Left renal cortex interstitium (tissue), 4 donors: Measurements from ENCODE around the gene CLDN18. TPM values are rescaled to one million over a fixed set of nuclear protein-coding genes. Genes with fewer than 3 reads are reported as not detected.
A peak's percentile ranks its signal among the peaks of the same experiment; 100 is the strongest.

Experiments used
- DNase-seq, 4 donors: peaks; one replicate each; pipeline ENCODE4 v3.0.0-alpha.2; 2013; ENCODE audit warnings: low read depth in 4 of 4, low spot score in 2 of 4, missing footprints in 1 of 4
- polyA plus RNA-seq, 4 donors: library from polyadenylated mRNA; unstranded; fragments of 120-200 nt; gene quantifications; one replicate each; pipeline ENCODE4 v1.2.1, GENCODE V29; 2013; ENCODE audit not compliant: insufficient read length in 4 of 4

CLDN18 gene
- polyA plus RNA-seq, 4 donors, result 0.65 to 3.7 (median 1.9) TPM

DNA sequence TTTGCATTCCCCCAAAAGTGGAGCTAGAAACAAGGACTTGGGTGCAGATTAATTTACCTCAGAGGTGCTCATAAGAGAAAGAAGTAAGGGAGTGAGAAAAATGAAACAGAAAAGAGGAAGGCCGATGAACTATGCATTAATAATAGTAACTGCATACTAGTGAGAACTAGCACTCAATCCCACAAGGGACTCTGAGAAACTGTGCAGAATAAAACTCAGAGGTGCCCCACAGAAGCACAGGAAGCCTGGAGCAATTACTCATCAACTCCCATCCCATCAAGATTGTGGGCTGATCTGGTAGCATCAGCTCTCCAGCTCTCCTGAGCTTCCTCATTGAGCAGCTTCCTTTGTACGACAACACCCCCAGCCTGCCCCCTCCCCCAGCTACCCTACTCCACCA is 50.8 kb downstream of the CLDN18 start:
- DNase-seq, result no peak

DNA sequence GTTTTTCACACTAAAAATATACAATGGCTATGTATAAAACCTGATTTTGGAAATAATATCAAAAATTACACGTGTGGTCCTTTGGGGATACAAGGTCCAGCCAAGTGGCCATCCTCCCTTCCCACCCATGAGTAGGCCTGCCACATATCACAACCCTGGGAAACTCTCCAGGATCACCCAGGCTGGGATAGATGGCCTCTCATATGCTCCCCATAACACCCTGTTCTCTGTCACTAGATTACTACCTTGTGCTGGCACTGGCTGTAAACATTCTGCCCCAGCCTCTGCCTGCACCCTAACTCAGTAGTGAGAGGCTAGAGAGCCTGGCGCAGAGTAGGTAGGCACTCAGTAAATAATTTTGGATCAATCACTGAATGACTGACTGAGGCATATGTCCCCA is 52.1 kb downstream of the CLDN18 start:
- no peak for DNase-seq

DNA sequence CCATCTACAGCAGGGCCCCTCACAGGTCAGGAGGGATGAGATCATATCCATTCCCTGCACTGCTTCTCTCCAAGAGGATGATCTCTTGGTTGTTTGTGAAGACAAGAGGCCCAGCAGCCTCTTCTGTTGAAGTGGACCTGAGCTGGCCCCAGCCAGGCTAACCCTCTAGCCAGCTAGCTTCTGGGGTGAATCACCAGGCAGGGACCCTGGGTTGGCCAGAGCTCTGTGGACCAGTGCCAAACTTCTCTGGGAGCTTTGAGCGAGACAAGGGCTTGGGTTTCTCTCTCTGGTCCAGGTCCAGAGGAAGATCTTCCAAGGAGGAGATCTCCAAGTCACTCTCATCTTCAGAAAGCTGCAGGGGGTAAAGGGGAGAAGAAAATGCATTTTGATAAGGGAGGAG is 52.7 kb downstream of the CLDN18 start:
- no peak for DNase-seq

DNA sequence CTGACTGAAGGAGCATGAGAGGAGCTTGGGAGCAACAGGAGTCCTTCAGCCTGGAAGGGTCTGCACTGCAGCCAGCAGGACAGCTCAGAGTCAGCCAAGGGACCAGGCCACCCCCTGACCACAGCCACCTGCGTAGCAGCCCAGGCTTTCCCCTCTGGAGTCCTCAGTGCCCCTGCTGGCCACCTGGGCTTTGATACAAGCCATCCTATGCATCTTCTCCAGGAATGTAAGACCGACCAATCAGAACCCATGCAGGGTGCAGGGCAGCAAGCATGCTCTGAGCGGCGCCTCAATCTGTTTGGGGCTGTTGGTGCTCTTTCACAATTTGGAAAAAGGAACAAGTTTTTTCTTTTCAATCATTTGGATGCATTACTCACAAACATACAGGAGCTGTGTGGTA is 53.5 kb downstream of the CLDN18 start:
- DNase-seq, result no peak

DNA sequence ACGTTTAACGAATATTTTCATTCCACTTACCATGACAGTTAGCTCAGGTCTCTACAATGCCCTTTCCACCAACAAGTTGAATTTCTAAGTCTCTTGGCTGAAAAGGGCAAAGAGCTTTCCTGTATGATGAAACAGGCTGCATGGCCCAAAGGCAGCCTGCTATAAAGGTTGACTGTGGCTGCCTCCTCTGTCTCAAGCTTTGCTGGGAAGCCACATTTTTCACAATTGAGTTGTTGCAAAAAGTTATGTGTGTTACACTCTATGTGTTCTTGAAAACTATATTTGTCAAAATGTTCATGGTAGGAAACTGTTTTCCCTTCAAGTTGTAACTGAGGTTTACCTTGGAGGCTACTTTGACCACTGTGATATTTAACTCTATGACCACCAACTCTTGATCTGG is 56.0 kb downstream of the CLDN18 start:
- DNase-seq, result no peak

DNA sequence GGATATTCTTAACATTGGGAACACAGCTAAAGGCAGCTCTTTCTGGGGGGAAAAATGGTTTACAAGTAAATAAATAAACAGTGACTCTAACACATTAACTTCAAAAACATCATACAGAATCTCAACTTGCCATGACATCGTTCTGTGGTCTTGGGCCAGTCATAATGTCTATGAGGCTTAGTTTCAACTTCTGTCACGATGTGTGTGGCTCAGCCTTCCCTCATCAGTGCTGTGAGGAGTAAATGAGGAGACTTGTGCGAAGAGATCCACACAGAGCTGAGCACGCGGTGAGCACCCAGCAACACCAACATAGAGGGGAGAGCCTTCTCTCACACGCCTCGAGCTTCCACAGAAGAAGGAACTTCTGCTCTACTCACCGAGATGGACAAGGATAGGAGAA is 56.4 kb downstream of the CLDN18 start:
- DNase-seq, result no peak

DNA sequence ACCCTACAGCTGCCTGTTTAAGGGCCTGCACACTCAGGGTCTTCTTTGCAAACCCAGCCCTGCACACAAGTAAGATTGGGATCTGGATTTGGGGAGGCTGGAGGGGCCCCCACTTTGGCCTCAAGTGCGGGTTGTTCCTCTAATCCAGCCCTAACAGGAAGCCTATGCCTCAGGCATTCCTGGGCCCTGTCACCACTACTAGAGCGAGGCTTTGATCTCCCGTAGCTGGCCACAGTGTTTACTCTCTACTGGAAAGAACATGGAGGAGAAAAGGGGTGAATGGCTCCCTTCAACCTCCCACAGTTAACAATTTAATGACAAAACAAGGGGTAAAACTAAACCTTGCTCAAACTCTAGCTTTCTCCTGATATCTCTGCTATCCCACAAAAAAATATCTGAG is 57.0 kb downstream of the CLDN18 start:
- DNase-seq, result no peak

DNA sequence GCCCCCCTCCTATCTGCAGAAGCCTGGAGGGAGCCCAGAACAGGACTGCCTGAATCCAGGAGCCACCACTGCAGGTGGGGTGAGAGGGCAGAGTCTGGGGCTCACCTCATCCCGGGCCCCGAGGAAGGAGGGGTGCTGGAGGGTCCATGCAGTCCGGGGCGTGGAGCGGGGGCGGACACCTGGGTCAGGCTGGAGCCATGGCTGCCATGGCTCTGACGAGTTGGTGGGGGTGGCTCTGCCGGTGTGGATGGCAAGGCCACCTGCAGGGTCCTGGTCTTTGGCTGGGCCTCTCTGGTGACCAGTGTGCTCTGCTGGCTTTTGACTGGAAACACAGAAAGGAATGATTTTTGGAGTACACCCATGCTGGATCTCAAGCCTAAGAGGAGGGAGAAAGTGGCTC is 58.1 kb downstream of the CLDN18 start:
- no peak for DNase-seq

DNA sequence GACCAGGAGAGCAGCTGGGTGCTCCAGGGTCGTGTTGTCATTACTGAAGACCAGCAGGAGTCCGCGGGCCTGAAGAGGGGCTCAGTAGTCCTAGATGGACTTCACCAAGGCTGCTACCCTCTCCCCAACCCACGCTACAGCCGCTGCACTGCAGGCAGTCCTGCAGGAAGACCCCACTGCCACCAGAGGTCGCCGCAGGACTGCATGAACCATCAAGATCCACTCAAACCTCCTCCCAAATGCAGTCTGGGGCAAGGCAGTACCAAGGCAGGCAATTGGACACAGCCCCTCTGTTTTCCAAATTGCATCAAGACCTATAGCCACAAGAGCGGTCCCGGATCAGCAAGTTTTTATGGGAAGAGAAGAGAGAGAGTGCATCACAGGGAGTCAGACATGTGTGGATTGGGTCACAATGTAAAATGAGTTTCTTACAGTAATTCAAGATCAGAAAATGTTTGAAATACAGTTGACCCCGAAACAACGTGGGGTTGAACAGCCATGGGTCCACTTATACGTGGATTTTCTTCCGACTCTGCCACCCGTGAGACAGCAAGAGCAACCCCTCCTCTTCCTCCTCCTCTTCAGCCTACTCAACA is 58.7 kb downstream of the CLDN18 start:
- DNase-seq, result peak; percentile 19 to 68 (median 38)

DNA sequence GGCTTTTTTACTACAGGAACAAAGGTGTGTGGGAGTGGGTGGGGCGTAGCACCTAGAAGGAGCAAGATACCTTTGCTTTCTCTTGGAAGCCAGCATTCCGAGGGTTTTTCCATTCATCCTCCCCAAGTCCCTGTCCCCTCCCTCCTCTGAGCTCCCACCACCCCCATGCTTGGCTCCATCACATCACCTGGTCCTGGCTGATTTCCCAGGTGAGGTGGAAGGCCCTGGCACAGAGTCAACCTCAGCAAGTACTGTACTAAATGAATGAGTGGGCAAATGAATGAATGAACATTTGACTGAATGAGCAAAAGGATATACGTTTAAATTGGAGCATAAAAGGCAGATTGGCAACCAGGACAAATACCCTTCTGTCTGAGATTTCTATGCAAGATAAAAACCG is 60.0 kb downstream of the CLDN18 start:
- DNase-seq, result no peak

DNA sequence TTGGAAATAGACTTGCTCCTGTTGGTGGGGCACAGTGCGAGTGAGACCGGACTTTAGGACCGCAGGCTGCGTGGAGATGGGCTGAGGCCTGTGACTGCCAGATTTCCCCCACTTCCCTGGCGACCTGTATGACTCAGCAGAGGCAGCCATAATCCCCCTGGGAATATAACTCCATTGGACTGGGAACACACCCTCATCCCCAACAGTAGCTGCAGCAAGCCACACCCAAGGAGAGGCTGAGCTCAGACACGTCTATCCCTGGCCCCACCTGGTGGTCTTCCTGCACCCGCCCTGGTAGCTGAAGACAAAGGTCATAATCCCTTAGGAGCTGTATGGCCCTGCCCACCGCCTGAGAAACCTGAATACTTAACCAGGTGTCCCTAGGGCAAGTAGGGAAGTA is 62.8 kb downstream of the CLDN18 start:
- no peak for DNase-seq

DNA sequence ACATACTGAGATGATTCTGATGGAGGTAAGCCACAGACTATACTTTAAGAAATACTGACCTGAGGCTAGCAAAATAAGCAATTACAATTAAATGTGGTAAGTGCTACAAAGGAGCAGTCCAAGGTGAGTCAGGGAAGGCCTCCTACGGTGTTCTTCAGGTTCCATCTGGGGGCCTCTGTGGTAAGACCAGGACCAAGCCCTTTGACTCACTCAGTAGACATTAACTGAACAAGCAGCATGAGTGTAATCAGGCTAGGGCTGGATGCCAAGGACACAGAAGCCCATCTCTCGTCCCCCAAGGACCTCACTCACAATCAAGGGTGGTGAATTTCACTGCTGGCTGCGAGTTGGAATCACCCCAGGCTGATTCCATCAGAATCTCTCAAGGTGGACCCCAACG is 68.1 kb downstream of the CLDN18 start:
- DNase-seq, result no peak

DNA sequence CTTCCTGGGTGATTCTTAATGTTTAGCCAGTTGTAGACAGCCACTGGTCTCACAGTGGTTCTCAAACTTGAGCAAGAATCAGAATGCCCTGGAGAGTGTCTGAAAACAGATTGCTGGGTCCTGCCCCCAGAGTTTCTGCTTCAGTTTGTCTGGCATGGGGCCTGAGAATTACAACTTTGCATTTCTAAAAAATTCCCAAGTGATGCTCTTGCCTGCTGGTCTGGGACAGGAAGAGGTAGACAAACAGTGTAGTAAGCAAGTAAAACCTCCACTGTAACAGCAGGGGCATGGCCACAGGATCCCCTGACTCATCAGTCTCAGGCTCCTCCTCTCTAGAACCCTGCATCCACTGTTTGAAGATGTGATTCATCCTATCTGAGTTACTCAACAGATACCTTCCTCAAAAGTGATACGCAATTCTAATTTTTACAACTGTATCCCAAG is 69.0 kb downstream of the CLDN18 start:
- DNase-seq, result no peak

DNA sequence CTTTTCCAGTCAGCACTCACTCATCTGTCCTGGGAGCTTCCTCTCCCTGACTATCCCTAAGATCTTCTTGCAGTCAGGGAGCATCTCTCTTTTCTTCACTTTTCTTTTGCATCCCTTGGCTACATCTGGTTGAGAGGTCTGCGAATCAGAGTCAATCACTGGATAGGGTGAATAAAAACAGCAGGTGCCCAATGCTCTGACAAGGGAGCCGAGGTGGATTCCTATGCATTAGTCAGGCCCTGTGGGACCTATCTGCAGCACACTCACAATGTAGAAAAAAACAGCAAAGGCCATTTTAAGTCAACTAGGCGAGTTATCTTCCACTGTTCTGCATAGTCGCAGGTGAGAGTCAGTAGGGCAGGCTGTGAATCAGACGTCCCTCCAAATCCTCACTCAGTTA is 69.9 kb downstream of the CLDN18 start:
- DNase-seq, result no peak

DNA sequence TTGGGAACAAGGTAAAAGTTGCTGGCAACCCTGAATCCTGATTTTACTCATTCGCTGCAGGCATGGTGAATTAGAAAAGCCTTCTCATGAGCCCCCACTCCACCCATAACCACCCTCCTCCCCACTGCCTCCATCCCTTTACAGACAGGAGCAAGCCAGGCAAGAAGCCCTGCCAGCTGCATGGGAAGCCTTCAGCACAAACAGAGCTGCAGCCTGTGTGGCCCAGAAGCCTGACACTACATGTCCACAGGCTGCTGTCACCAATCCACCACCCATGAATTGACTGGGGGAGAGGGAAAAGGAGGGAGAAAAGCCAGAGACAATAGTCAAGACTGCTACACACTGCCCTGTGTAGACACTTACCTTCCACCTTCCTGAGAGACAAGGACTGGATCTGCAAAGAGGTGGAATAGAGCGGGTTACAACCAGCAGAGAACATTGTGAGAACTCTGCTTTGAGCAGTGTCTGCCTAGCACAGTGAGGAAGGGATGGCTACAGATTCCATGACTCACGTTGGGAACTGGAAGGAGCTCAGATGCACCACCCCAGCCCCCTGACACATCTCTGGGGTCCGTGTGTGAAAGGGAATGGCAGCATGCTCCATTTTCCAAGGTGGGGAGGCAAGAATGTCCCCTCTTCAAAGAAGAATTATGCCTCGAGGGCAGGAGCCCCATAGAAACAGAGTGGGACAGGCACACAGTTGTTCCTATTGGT is 71.6 kb downstream of the CLDN18 start:
- DNase-seq, result no peak

DNA sequence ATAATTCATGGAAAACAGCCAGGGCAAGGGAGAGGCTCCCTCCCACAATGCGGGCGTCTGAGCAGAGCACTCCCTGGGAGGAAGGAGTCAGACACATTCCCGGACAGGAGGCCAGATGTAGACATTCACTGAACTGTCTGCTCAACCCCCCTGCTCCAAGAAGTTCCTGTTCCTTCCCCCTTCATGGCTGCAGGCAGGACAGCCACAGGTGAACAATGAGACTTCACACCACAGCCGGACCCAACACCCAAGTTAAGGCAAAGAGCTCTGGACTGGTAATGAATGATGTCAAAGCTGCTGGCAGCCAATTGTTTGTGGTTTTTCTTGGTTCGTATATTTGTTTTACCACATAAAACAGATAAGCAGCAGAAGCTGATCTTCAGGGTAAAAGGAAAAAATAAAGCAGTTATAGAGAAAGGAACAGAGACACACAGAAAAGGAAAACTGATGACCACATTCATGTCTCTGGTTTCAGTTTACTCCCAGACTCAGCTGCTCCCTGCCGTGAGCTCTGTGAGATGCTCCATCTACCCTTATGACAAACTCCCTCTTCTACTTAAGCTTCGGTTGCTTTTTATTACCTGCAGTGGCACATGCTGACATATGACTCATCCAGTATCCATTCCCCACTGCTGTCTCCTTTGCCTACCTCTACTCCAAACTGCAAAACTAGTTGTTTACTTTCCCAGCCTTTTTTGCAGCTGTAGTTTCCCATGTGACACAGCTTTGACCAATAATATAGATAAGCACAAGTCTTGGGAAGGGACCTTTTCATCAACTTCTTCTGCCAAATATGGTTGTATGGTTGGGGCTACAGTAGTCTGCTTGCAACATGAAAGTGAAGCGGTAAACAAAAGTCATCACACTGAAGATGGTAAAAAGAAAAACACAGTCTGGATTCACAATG is 72.4 kb downstream of the CLDN18 start:
- peak in 1 of 4 donors; percentile 4 for DNase-seq

DNA sequence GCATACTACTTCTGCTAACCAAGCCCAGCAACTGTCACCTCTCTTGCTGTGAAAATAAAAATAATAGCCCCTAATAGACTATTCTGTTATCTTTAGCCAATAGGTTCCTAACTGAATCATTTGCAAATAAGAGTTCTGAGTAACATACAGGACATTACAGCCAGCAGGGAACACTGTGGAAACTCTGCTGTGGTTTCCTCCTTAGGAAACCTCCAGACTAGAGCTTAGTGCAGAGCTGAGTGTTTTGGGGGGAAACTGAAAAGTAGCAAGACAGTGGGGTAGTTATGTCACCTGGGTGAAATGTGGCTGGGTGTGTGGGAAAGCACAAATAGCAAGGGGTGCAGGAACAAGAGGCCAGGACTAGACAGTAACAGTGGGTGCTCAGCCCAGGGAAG is 73.0 kb downstream of the CLDN18 start:
- DNase-seq, result no peak

Other genes starting within 250 kb of the CLDN18 start
- gene SOX14, start 245.8 kb upstream of the CLDN18 start, polyA plus RNA-seq, result not detected
- gene DZIP1L, start 105.4 kb downstream of the CLDN18 start, polyA plus RNA-seq, result 10 to 100 TPM; 12.1 to 27.6 (median 19.6) TPM
- gene A4GNT, start 122.2 kb downstream of the CLDN18 start, polyA plus RNA-seq, result 1 to 10 TPM in 2 of 4 donors, under 1 TPM in 2; 0.68 to 3.4 (median 1.7) TPM
- gene DBR1, start 164.8 kb downstream of the CLDN18 start, polyA plus RNA-seq, result 10 to 100 TPM; 17.6 to 23.6 (median 19.8) TPM
- gene ARMC8, start 177.1 kb downstream of the CLDN18 start, polyA plus RNA-seq, result 10 to 100 TPM; 40.0 to 53.1 (median 48.3) TPM